HS-27A (cell line): ENCODE measurements around the gene PRR35.

ENCODE experiments used
- DNase-seq: peaks from one replicate; pipeline ENCODE4 v3.0.0-alpha.2; 2012; ENCODE audit warnings: low read depth, missing footprints

Gene PRR35

DNA sequence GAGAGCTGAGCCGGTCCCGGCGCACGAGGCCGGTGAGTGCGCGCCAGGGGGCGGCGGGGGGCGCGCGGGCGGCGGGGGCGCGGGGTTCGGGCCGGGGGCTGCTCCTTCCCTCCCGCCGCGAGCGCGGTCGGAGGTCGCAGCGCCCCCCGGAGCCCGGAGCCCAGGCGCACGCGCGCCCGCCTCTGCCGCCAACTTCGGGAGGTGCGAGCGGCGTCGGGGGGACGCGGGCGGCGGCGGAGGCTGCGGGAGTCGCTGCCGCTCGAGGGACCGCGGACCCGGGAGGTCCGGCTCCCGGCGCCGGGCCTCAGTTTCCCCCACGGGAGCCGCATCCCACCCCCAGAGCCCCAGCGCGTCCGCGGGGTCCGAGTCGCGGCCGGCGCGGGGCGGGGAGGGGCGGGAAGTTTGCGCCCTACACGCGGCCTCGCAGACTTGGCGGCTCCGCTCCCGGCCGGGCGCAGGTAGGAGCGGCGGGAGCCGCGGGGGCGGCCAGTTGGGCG is at the start of gene PRR35:
PRR35 (plus strand) TSS at position 191 of the 497 bp plus-strand sequence. CDS start 2,901 bp downstream, outside the sequence.
- DNase-seq: no peak

GRCh38 chr16:512802-513201 is 47.4 kb upstream of the PRR35 start:
- no peak for DNase-seq

DNA sequence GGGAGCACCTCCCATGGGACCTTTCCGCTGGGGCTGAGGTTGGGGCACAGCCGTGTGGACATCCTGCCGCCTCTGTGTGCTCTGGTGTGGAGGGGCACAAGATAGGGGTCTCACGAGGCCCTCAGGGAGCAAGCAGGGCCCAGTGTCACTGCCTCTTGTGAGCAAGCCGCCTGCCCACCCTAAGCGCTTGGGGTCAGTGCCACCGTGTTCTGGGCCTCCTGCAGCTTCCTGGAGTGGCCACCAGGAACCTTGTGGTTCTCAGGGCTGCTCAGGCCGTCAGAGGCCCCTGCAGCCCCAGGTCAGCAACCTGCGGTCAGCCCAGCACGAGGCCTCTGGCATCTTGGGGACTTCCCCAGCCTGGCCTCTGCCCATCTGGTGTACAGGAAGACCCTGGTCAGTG is 46.2 kb upstream of the PRR35 start:
- DNase-seq: no peak

GRCh38 chr16:515175-515938 is 44.8 kb upstream of the PRR35 start:
- DNase-seq: no peak

GRCh38 chr16:515939-516226 is 44.3 kb upstream of the PRR35 start:
- no peak for DNase-seq

DNA sequence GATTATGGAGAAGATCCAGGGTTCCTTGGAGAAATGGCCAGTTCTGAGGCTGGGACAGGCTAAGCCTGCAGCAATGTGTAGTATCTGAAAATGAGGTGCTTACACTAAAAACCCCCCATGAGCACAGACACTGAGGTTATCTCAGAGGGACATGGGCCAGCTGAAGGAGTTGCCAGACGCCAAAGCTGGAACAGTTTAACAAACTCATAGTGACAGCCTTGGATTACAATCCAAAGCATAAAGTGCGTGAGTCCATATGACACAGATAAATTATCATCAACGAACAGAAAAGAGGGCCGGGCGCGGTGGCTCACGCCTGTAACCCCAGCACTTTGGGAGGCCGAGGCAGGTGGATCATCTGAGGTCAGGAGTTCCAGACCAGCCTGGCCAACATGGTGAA is 43.9 kb upstream of the PRR35 start:
- no peak for DNase-seq

GRCh38 chr16:518858-519257 is 41.3 kb upstream of the PRR35 start:
- DNase-seq: no peak

DNA sequence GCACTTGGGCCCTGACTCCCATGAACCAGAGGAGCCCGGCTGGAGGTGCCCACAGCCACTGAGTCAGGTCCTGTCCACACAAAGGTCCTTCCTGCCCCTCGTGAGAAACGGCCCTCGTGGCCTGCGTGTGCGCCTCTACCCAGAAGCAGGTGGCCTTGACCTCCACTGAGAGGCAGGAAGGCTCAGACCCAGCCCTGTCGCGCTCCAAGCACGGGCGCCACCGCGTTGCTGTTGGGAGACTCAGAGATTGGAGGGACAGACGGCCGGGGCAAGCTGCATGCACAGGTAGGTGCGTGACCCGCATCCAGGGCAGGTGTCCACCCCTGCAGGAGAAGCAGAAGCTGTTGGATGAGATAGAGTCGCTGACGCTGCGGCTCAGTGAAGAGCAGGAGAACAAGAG is 40.8 kb upstream of the PRR35 start:
- no peak for DNase-seq

- no peak for DNase-seq
Observed at GRCh38 chr16:519841-520687, 40.1 kb upstream of the PRR35 start.

- no peak for DNase-seq
Observed at GRCh38 chr16:520847-521246, 39.3 kb upstream of the PRR35 start.

DNA sequence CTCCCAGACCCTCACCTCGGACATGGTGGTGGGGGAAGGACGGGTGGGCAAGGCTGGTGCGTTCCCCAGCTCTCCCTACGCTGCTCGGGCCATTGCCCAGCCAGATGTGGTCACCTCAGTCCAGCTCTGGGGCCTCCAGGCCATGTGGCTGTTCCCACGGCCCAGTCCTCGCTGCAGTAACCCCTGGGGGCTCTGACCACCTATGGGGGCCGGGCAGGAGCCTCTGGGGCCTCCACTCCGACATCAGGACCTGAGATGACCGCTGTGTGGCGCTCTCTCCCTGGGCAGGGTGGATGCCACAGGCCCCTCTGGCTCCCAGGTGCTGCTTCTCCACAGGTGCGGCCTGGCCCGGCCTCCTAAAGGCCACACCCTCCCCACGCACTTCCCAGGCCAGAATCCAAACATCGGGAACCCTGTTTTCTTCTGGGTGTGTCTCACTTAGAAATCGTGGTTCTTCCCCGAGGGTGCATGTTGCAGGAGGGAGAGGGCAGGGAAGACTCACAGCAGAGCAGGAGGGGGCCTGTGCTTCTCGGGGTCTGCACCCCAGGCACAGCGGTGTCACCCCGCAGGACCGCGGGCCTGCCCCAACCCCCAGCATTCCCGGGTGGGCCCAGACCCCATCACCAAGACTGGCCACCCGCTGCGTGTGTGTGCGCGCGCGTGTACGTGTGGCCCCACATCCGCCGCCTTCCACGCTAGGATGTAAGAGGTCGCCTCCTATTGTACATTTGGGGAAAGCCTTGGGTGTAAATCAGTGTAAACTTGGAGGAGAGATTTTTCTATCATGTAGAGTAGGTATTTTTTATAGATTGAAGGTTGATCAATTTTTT is 38.6 kb upstream of the PRR35 start:
- DNase-seq: no peak

DNA sequence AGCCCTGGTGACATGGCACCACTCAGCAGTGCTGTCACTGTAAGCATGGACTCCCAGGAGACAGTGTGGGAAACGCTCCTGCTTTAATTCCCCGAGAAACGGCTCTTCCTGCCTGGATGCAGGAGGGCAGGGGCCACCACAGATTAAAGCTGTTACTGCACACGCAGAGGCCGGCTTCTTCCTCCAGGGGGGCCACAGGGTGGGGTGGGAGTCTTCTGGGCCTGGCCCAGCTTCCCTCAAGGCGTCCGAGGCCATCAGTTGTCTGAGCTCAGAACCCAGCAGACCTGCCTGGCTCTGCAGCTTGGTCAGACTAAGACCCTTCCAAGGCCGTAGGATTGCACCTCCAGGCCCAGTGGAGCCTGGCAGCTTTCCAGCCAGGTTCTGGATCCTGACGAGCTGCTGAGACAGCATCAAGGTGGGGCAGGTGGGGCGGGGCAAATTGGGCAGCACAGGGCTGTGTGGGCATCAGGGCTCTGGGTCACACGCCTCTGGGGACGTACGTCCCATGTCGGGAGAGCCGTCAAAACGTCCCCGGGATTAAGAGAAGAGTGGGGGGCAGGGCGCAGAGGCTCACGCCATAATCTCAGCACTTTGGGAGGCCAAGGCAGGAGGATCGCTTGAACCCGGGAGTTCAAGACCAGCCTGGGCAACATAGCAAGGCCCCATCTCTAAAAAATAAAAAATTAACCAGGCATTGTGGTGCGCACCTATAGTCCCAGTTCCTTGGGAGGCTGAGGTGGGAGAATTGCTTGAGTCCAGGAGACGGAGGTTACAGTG is 37.7 kb upstream of the PRR35 start:
- no peak for DNase-seq

GRCh38 chr16:523097-523741 is 37.0 kb upstream of the PRR35 start:
- no peak for DNase-seq

GRCh38 chr16:524274-525040 is 35.7 kb upstream of the PRR35 start:
- DNase-seq: no peak

DNA sequence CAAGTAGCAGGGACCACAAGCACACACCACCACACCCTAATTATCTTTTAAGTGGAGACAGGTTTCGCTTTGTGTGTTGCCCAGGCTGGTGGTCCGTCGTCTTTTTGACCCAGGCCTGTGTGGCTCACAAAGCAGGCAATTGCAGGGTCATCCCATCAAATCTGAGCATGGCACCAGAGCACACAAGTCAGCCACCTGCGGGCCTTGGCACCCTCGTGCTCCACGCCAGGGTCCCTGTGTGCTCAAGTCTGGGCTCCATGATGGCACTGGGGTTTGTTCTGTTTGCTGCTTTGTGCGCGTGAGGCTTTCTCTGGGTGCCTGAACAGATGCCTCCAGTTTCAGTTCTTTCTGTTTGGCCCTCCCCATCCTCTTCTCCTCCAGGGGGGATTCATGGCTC is 35.1 kb upstream of the PRR35 start:
- no peak for DNase-seq

DNA sequence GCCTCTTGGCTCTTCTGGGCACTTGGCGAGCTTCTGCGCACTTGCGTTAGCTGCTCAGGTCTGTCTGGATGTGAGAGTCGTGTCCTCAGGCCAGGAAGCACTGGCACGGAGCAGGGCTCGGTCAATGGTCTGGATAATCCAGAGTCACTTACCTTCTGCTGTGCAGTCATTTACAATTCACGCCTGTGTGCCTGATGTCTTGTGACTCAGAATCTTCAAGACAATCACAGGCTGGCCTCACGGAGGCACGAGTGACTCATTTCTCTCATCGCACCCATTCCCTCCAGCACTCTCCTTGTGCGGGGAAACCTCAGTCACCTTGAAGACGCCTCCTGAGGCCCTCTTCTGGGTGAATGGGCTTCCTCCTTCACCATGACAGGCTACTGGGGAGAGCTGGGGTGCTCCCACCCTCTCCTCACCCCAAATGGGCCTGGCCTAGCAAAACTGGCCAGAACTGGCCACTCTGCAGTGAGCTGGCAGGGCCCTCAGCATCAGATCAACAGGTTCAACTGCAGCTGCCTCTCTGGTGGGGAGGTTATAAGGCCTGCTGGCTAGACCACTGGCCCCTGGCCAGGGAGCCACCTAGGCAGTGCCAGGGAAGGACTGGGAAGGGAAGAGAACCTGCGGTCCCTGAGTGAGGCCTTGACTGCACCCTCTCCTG is 34.5 kb upstream of the PRR35 start:
- peak; percentile 53 for DNase-seq

DNA sequence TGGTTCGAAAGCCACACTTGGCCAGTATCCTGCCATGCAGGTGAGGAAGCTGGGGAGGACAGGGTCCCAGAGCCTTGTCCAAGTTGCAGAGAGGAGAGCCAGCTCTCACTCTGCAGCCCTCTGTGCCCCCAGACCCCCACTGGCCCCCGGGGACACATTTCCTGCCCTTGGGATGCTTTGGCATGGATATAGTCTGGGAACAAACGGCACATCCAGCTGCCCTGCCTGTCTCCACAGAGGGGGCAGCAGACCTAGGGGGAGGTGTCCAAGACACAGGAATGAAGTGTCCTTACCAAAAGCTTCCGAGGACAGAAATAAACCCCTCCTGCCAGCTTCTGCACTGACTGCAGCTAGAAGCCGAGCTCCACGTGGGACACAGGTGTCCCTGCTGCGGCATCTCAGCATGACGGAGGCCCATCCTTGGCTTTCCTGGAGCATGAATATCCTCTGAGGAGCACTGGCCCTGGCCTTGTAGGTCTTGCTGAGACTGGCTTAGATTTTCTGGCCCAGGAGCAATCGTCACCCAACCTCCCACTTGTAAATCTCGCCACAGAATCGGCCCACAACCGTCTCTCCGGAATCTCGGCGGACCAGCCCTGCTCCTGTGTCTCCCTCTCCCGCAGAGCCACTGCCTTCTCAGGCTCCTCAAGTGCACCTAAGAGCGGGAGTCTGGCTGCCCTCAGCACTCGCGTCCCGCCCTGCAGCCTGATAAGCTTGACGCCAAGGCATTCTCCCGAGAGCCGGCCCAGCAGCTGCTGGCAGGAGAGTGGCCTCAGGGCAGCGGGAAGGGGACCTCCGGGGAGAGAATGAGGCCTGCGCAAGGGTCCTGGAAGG is 33.8 kb upstream of the PRR35 start:
- peak; percentile 26 for DNase-seq

DNA sequence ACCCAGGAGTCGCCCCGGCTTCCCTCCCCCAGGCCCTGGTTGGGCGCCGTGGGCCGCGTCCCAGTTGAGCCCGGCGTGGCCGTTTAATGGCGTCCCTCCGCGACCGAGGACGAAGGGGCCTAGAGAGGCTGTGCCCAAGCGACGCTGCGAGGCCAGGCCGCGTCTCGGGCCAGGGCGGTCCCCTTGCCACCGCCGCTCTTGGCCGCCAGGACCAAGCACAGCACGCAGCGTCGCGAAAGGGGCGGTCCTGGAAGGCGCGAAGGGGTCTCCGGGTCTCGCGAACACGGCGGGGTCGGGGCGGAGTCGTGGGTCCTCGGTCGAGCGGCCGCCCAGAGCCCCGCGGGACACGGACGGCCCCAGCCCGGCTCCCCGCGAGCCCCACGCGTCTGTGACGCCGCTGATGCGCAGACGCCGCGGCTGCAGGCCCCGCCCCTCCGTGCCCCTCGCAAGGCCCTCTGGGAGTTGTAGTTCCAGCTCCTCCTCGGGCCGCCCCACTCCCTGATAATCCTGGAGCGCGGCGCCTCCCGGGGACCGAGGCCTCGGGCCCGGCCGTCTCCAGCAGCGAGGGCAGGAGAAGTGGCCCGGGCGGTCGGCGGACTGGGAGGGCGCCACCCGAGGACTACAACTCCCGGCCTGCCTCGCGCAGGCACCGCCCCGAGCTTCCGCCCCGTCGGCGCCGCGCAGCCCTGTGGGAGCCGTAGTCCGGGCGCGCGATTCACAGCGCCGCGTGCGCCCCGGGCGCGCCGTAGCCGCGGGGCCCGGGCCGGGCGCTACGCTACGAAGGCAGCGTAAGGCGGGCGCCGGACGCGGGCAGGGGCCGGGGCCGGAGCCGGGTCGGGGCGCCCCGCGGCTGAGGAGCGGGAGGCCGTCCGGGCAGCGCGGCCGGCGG is 32.9 kb upstream of the PRR35 start, which contains the start of gene CAPN15:
CAPN15 (plus strand) TSS at position 698 of the 889 bp plus-strand sequence. CDS start 19,127 bp downstream, outside the sequence.
- DNase-seq: peak; percentile 65
